ENCODE data around the gene PI4KA.

Gene PI4KA

GRCh38 chr22:20881869-20882815, 23.5 kb upstream of the PI4KA start:
- DNase-seq (ENCODE audit: low read depth): no peak

GRCh38 chr22:20881231-20881630, 22.6 kb upstream of the PI4KA start:
- DNase-seq (ENCODE audit: low read depth): no peak

GRCh38 chr22:20877715-20878114, 19.1 kb upstream of the PI4KA start:
- DNase-seq (ENCODE audit: low read depth): no peak

- DNase-seq (ENCODE audit: low read depth): no peak
Observed at GRCh38 chr22:20875296-20875695, 16.7 kb upstream of the PI4KA start.

GRCh38 chr22:20873214-20873613, 14.6 kb upstream of the PI4KA start:
- DNase-seq (ENCODE audit: low read depth): no peak

- no peak for DNase-seq (ENCODE audit: low read depth)
Observed at GRCh38 chr22:20869234-20869633, 10.6 kb upstream of the PI4KA start.

- no peak for DNase-seq (ENCODE audit: low read depth)
Observed at GRCh38 chr22:20868025-20868962, 9.7 kb upstream of the PI4KA start.

- peak; percentile 28 for DNase-seq (ENCODE audit: low read depth)
Observed at GRCh38 chr22:20867179-20868024, 8.8 kb upstream of the PI4KA start.

GRCh38 chr22:20866736-20867135, 8.1 kb upstream of the PI4KA start:
- DNase-seq (ENCODE audit: low read depth): no peak

GRCh38 chr22:20865875-20866445, 7.3 kb upstream of the PI4KA start:
- no peak for DNase-seq (ENCODE audit: low read depth)

- no peak for DNase-seq (ENCODE audit: low read depth)
Observed at GRCh38 chr22:20865331-20865730, 6.7 kb upstream of the PI4KA start.

GRCh38 chr22:20864186-20864908, 5.7 kb upstream of the PI4KA start:
- no peak for DNase-seq (ENCODE audit: low read depth)

GRCh38 chr22:20863366-20863765, 4.8 kb upstream of the PI4KA start:
- no peak for DNase-seq (ENCODE audit: low read depth)

GRCh38 chr22:20862540-20862939, 3.9 kb upstream of the PI4KA start:
- no peak for DNase-seq (ENCODE audit: low read depth)

- DNase-seq (ENCODE audit: low read depth): no peak
Observed at GRCh38 chr22:20859615-20860014, 1.0 kb upstream of the PI4KA start.

GRCh38 chr22:20857838-20858614, 585 bp downstream of the PI4KA start:
- DNase-seq (ENCODE audit: low read depth): peak; percentile 87

GRCh38 chr22:20857247-20857643, 1.4 kb downstream of the PI4KA start:
- no peak for DNase-seq (ENCODE audit: low read depth)

- DNase-seq (ENCODE audit: low read depth): no peak
Observed at GRCh38 chr22:20853236-20853660, 5.4 kb downstream of the PI4KA start.

- no peak for DNase-seq (ENCODE audit: low read depth)
Observed at GRCh38 chr22:20852503-20852902, 6.1 kb downstream of the PI4KA start.

GRCh38 chr22:20852076-20852475, 6.5 kb downstream of the PI4KA start:
- no peak for DNase-seq (ENCODE audit: low read depth)
